ENCODE data around the gene TOX2.

The TOX2 gene

DNA sequence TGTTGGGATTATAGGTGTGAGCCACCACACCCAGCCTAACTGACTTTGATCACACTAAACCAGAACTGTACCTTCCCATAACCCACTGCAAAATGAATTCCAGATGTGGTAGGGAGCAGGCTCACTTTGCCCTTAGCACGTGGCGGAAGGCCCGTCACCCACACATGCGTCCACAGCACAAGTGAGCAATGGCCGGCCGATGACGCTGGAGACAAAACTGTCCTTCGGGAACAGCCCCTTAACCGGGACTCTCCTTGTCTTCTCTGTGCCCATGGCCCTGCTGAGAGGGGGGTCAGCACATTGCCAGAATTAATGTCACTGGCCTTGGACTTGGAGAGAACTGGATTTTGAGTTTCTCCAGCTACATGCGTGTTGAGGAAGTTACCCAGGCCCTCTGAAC is 107.2 kb downstream of the TOX2 start:
- no peak for DNase-seq

GRCh38 chr20:44022464-44022863 is 107.8 kb downstream of the TOX2 start:
- DNase-seq: no peak

- no peak for DNase-seq
These were observed 109.1 kb downstream of the TOX2 start for GRCh38 chr20:44023515-44024371.

GRCh38 chr20:44024820-44025580 is 110.3 kb downstream of the TOX2 start:
- DNase-seq: no peak

GRCh38 chr20:44025756-44026155 is 111.1 kb downstream of the TOX2 start:
- DNase-seq: no peak

DNA sequence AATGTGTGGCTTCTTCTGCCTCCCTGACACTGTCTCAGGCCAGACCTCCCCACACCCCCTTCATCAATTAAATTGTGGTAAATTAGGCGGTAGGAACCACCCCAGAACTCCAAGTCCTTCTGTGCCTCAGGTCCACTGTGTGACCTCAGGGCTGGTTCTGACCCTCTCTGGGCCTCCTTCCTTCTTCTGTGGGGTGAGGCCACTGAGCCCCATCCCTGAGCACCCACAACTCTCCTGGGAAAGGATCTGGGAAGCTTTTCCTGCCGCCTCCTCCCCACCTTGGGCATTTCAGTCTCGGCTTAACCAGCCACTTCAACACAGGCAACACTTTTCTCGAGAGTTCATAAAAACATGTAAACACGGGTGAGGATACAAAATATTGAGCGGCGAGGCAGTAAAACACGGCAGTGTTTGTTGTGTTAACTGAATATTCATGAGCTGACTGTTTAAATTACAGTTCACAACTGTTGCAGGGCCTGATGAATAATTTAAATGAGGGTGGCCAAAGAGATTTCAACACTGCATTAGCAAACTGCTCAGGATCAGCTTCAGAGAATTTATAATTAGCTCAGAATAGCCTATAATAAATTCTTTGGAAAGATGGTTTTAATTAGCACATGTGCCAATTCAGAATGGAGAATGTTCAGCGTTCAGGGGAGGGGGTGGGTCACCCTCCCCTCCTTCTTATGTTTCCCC is 112.1 kb downstream of the TOX2 start:
- no peak for DNase-seq

DNA sequence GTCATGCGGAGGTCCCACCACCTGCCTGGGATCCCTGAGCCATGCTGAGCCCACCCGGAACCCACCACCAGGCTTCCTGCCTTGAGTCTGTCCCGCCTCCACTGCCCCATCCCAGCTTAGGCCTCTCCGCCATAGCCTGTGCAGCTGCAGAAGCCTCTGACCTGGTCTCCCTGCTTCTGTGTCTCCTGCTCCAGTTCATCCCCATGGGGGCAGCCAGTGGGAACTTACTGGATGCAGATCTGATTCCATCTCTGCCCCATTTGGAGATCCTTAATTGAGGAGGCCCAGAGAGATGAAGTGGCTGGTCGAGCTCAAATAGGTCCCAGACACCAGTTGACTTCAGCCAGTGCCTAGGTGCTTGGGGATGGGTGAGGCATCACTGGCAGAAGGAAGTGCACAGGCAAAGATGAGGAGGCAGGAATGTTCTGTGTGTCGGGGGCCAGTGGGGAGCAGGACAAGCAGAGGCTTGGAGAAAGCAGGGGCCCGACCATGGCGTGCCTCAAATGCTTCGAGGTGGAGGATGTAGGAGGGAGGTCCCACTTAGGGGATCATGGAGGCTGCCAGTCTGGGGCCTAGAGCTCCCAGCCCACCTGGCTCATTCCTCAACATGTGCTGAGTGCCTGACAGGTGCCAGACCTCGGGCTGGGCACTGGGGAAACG is 112.8 kb downstream of the TOX2 start:
- no peak for DNase-seq

DNA sequence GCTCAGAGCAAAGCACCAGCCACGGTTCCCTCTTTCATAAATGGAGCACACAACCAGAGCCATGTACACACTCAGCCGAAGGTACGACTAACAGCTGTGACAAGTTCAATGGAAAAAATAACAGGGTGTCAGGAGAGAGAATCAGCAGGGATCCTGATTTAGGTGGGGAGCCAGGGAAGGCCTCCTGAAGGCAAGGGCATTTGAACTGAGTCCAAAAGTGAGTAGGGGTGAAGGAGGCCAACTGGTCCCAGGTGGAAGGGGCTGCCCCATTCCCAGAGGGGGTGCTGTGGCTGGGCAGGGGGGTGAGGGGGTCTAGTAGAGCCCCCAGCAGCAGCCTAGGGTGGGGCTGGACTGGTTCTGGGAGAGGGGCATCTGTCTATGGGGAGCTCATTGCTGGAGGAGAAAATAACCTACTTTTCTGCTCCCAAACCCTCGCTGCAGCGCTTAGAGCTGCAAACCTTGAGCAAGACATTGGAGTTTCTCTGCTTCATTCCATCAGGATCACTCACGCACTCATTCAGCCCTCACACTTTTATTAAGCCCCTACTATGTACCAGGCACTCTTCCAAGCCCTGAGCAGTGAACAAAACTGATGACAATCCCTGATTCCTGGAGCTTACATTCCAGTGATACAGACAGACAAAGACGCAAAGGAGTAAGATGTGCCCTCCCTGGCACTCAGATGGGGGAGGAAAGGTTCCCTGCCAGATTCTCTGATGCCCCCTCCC is 113.5 kb downstream of the TOX2 start:
- DNase-seq: no peak

DNA sequence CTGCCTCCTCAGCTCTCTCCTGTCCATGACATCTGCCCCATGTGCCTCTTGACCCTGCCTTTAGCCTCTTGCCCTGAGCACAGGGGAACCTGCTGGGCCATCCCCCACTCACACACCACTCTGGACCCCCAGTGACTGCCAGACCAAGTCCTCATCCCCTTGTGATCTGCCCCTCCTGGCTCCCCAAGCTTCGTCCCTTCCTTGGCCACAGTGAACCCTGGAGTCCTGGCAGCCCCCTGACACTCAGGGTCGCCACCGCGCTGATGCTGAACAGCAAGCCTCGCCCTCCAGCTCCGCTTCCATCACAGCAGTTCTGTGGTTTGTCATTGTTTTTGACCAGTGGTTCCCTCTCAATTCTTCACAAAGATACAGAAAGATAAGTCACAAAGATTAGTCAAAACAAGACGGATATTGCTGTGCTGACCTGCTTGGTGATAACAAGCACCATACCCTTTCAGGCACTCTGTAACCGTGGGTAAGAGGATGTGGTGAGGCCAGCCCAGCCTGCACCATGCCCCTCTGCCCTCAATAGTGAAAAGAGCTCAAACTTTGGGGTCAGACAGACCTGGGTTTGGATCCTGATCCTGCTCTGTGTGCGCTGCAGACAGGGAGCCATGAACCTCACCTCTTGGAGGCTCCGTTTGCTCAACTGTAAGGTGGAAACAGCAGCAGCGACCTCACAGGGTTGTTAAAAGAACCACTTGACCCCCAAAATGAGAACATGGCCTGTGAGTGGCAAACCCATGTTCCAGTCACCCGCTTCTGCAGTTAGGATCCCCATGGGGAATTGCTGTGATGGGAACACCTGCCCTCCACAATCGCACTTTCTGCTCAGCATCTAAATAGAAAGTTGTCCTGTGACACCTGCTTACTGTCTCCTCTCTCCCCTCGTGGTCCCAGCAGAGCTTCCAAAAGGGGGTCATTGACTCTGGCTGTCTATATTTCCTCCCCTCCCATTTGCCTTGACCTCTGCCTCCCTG is 114.5 kb downstream of the TOX2 start:
- DNase-seq: no peak

DNA sequence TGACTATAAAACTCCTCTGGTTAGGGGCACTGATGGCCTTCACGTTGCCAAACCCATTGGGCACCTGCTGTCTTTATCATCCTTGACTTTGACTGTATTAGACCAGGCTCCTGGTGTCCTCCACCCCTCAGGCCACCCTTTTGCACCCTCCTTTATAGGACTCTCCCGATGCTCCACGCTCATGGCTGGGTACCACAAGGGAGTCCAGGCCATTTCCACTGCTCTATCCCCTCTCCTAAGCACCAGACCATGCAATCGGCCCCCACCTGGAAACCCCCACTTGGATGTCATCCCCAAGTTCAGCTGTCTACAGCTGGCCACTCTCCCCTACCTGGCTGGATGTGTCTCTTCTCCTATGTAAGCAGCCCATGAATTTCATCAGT is 115.2 kb downstream of the TOX2 start:
- DNase-seq: no peak

- DNase-seq: no peak
These were observed 115.7 kb downstream of the TOX2 start for GRCh38 chr20:44030394-44030793.

DNA sequence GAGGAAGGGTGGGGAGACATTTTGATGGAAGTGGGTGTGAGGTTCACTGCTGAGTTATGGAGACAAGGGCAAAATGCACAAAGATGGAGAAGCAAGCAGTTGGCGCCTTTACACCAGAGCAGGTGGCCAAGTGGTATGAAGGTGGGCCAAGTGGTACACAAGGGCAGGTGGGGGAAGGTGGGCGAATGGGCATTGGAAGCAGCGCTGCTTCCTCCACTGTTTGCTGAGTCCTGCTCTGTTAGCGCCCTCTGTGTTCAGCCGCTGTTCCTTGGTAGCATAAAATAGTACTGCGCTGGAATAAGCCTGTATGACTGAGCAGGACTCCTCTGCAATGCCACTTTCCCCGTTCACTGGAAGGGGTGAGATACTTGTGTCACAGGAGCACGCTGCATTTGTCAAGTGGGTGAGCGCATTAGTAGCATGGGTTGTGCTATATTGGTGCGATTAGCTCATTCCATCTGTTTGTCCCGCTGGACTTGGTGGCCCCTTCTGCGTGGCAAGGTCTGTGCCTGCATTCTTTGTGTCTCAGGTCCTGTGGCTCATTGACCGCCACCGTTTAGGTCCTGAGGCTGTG is 116.4 kb downstream of the TOX2 start:
- DNase-seq: no peak

- DNase-seq: no peak
These were observed 117.3 kb downstream of the TOX2 start for GRCh38 chr20:44031781-44032582.

GRCh38 chr20:44032583-44033331 is 118.1 kb downstream of the TOX2 start:
- no peak for DNase-seq

GRCh38 chr20:44033344-44033743 is 118.7 kb downstream of the TOX2 start:
- DNase-seq: no peak

- no peak for DNase-seq
These were observed 119.2 kb downstream of the TOX2 start for GRCh38 chr20:44033873-44034272.

DNA sequence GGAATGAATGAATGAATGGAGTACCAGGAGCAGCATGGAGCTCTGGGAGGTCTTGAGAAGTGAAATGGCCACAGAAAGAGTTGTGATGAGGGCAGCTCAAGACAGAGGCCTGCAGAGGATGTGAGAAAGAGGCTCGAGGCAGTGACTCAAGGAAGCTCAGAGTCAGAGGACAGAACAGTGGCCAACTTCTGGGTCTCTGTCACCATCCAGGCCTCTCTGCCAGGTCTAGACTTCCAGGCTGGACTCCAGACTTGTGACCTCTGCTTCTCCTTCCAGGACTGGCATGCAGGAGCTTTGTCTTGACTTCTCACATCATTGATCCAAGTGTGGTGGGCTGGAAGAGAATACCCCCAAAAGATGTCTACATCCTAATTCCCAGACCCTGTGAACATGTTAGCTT is 119.8 kb downstream of the TOX2 start:
- no peak for DNase-seq

DNA sequence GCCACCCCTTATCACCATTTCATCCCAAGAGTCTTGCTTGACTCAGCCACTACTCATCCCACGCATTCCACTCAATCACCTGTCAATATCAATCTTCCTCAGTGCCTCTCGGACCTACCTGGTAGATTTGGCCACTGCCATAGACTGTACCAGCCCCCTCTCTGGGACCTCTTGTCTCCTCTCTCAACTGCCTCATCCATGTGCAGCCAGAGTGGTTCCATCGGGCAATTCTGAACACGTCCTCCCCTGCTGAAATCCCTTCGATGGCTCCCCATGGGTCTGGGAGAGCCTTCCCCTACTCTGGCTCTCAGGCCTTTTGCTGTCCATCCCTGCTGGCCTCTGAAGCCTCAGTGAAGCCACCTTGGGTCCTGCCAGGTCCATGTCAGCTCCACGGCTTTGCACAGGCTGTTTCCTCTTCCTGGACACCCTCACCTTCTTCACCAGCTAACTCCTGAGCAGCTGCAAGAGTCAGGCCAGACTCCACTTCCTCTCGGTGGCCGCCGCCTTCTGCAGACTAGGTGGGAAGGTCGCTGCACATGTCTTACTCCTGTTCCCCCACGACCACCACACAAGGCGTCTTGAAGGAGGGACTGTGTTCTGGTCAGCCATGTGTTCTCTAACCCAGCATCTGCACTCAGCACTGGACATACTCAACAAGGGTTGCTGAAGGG is 120.4 kb downstream of the TOX2 start:
- DNase-seq: no peak

DNA sequence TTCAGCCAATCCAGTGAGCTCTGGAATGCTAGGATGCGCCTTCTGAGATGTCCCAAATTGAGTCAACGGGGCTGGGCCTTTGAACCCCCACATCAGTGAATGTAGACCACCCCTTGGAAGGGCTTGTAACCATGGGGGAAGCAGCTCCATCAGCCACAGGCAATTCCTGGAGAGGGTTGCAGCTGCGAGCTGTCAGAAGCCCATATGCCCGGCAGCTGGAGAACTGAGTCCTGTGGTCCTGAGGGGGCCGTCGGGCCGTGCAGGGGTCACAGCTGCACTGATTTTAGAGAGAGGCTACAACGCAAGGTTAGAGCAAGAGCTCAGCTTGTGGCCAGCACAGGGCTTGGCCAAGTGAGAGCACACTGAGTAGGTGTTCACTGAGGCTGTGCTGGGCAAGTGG is 121.3 kb downstream of the TOX2 start:
- DNase-seq: no peak
